Transverse colon (tissue), 4 donors: ENCODE data around the gene DMD.

ENCODE experiments used
- EP300 ChIP-seq: sonication (generic); formaldehyde crosslinking; IDR thresholded peaks from one replicate; pipeline ENCODE4 v1.6.1; 2017; ENCODE audit warnings: antibody characterized with exemption, low read depth
- POLR2AphosphoS5 ChIP-seq, 3 donors: sonication (generic); formaldehyde crosslinking; IDR thresholded peaks; one replicate each; pipeline ENCODE4 v1.6.1; 2016; ENCODE audit warnings: antibody characterized with exemption in 3 of 3
- TF ChIP-seq, protein P1 (sequence below), 5 experiments: fragments of 200-600 bp in 3 of 5; fragments of 450-650 bp in 2 of 5; sonication (generic) in 3 of 5; IDR thresholded peaks; 1 replicate in 2 of 5; 2 replicates in 3 of 5; pipeline ENCODE4 v1.5.1; 2016 to 2017; ENCODE audit warnings: antibody characterized with exemption in 5 of 5, inconsistent platforms in 3 of 5, mild to moderate bottlenecking in 2 of 5, moderate library complexity in 1 of 5

GRCh38 chrX:32280489-32280888 lies 930.9 kb downstream of the DMD start:
- no peak for TF ChIP-seq POLR2AphosphoS5 (IDR thresholded peaks at IDR 0.05)
- TF ChIP-seq, protein P1, sequence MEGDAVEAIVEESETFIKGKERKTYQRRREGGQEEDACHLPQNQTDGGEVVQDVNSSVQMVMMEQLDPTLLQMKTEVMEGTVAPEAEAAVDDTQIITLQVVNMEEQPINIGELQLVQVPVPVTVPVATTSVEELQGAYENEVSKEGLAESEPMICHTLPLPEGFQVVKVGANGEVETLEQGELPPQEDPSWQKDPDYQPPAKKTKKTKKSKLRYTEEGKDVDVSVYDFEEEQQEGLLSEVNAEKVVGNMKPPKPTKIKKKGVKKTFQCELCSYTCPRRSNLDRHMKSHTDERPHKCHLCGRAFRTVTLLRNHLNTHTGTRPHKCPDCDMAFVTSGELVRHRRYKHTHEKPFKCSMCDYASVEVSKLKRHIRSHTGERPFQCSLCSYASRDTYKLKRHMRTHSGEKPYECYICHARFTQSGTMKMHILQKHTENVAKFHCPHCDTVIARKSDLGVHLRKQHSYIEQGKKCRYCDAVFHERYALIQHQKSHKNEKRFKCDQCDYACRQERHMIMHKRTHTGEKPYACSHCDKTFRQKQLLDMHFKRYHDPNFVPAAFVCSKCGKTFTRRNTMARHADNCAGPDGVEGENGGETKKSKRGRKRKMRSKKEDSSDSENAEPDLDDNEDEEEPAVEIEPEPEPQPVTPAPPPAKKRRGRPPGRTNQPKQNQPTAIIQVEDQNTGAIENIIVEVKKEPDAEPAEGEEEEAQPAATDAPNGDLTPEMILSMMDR (IDR thresholded peaks at IDR 0.05), result no peak
- no peak for TF ChIP-seq EP300
